HG02981 (cell line): Measurements from ENCODE around the gene FBXO33.

ENCODE experiments used
- ATAC-seq: cut with Tn5 transposase; IDR thresholded peaks from one replicate; pipeline ENCODE4 v1.9.1; 2021; ENCODE audit warnings: mild to moderate bottlenecking, moderate library complexity; ENCODE audit not compliant: unreplicated experiment

The FBXO33 gene, protein sequence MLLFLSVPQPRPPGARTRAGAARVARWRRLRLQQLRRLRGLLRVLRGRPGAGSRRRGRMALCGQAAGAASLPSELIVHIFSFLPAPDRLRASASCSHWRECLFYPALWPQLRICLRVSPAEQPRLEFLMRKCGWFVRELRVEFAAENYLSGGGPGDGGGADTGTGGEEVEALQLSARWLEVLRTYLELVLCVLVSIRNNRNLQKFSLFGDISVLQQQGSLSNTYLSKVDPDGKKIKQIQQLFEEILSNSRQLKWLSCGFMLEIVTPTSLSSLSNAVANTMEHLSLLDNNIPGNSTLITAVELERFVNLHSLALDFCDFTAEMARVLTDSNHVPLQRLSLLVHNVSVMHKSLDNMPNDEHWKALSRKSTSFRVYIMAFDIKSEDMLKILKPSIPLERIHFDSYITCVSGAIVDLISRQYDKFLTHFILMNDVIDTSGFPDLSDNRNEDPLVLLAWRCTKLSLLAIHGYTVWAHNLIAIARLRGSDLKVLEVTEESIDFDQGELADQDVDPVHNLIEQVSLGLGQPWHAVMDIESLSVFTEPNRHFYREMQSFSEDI

DNA sequence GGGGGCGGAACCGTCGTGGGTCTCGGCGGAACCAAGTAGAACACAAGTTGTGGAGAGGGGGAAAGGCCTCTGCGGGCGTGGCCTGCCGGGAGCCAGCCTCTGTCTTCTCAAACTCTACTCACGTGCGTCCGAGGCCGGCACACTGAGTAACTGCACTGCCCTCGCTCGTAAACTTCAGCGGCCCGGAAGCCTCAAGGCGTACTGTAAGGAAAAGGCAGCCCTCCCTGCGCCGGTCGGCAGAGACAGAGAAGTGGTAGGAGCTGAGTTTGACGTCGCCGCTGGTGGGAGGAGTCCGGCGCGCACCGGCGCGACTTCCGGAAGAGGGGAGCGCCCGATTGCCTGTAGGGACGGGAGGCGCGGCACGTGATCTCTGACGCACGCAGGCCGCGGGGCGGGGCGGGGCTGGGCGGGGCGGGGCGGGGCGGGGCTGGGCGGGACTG is at the start of gene FBXO33:
Gene FBXO33, minus strand, starts transcription at position 255 of the 440 bp plus-strand sequence. CDS start 271 bp downstream, outside the sequence.
- peak; percentile 80 for ATAC-seq

DNA sequence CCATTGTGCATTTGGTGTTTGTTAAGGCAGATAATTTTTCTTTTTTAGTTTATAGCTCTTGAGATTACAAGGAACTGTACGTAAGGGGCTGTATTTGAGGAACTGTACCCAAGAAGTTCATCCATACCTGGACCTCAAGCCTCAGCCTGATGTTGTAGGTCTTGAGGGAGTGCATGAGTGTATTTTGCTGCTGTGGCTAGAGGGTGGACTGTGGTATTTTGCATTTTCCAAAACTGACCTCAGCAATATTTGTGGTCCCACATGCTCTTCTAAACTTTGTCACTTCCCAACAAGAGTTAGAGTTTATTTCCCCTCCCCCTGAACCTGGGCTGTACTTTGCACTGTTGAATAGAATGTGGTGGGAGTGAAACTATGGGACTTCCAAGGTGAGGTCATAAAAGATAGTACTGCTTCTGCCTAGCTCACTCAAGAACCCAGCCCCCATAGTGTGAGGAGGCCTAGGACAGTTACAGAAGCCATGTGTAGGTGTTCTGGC is 42.2 kb upstream of the FBXO33 start:
- peak; percentile 87 for ATAC-seq

DNA sequence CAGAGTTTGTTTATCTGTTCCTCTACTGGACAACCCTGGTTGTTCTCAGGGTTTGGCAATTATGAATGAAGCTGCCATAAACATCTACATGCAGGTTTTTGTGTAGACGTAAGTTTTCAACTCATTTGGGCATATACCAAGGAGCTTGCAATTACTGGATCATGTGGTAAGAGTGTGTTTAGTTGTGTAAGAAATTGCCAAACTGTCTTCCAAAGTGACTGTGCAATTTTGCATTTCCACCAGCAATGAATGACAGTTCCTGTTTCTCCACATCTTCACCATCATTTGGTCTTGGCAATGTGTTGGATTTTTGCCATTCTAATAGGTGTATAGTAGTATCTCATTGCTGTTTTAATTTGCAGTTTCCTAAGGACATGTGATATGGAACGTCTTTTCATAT is 39.8 kb upstream of the FBXO33 start:
- no peak for ATAC-seq

DNA sequence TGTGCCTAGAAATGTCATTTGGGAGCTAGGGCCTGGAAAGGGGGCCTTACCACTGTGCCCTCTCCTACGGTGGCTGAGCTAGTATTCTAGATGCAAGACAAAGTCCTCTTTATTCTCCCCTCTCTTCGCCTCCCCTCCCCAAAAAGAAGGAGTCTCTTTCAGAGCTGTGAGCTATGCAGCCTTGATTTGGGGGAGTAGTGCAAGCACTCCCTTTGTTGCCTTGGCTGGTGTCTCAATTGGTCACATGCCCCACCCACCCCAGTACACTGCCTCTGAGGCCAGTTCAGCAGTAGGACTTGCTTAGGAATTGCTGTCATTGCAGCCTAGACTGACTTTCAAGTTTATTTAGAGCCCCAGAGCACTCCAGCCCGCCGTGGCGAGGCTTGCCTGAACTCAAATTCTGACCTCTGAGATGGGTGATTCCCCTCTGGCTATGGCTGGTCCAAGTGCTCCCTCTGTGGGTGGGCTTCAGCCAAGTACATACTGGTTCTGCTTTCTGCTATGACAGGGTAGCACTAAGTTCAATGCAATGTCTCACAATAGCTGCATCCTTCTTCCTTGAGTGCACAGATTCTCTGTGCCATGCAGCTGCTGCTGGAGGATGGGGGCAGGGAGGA is 37.0 kb upstream of the FBXO33 start:
- ATAC-seq: peak; percentile 95

DNA sequence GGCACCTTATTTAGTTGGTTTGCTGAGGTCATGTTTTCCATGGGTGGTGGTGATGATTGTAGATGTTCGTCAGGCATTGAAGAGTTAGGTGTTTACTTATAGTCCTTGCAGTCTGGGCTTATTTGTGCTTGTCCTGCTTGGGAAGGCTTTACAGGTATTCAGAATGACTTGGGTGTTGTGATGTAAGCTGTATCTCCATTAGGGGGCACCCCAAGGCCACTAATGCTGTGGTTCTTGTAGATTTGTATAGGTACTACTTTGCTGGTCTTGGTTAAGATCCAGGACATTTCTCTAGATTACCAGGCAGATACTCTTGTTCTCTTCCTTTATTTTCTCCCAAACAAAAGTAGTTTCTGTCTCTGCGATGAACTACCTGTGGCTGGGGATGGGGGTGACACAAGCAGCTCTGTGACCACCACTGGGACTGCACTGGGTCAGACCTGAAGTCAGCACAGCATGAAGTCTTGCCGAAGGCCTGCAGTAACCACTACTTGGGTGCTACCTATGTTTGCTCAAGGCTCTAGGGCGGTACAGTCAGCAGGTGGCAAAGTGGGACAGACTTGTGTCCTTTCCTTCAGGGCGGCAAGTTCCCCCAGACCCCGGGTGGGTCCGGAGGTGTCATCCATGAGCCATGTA is 35.8 kb upstream of the FBXO33 start:
- peak; percentile 53 for ATAC-seq

DNA sequence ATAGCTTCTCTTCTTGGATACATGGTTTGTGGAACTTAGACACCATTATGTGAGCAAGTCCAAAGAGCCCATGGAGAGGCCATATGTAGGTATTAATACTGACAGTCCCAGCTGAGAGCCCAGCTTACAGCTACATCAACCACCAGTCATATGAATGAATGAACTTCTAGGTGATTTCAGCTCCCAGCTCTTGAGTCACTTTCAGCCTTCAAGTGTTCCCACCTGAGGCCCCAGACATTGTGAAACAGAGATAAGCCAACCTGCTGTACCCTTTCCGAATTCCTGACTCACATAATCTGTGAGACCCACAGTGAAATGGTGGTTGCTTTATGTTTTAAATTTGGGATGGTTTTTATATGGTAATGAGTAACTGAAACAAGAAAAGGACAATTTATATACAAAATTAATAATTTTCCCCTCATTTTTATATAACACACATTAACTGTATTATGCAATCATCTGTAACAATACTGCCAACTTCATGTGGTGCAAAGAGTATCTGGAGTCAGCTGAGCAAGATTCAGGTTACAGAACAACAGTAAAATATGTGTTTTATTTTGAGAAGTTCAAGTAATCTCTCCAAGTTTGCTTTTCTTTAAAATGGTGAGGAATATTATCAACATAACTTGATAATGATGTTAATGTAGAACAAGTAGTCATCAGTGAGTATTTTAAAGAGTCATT is 27.7 kb upstream of the FBXO33 start:
- no peak for ATAC-seq

DNA sequence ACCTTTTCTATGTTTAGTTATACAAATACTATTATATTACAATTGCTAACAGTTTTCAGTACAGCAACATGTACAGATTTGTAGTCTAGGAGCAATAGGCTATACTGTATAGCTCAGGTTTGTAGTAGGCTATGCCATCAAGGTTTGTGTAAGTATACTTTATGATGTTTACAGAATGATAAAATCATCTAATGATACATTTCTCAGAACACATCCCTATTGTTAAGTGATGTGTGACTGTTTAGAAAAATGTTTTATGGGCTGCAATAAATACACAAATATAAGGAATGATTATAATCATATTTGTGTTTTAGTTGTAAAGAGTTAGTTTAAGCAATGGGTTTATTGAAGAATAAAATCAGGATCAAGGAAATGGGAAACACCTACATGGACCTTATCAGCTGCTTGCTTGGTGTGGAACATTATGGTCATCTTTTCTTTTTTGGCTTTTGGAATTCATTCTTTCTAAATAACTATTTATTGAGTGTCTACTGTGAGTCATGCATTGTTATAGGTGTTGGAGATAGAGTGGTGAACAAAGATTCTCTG is 24.5 kb upstream of the FBXO33 start:
- no peak for ATAC-seq

DNA sequence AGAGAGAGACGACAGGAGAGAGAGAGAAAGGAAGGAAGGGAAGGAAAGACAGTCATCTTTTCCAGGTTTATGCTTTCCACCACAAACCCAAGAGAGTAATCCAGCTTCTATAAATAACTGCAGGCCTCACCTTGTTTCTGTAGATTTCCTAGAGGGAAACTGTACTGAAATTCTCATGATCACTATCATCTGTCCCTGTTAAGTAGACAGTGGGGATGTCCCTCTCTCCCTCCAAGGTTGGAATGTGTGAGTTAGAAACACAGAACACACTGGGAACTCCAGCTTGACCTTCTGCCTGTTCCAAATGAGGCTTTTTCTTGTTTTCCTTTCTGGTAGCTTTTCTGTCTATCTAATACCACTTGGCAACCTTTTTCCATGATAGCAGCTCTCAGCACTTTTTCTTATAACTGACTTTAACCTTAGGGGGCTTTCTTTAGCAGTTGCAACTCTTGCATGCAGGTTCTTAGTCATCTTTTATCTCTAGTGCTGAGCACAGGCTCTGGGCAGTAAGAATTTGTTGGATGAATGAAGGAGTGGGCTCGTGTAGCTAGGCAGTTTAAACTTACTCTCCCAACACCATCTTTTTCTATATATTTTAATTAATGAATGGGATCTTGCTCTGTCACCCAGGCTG is 22.8 kb upstream of the FBXO33 start:
- no peak for ATAC-seq

DNA sequence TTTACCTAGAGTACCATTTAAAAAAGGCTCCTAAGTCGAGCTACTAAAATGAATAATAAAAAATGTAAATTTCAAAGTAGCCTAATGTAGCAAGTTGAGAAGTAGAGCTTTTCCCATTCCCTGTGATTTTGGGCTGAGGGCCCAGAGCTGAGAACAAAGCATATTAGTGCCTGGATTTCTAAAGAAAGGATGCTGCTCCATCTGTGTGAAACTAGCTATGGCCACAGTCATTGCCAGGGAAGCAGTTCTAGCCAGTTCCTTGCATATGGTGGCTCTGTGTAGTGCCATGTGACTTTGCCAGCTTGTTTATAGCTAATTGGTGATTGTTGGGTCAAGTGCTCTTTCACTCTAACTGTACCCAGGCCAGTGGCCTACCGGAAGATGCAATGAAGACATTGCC is 20.4 kb upstream of the FBXO33 start:
- ATAC-seq: no peak

DNA sequence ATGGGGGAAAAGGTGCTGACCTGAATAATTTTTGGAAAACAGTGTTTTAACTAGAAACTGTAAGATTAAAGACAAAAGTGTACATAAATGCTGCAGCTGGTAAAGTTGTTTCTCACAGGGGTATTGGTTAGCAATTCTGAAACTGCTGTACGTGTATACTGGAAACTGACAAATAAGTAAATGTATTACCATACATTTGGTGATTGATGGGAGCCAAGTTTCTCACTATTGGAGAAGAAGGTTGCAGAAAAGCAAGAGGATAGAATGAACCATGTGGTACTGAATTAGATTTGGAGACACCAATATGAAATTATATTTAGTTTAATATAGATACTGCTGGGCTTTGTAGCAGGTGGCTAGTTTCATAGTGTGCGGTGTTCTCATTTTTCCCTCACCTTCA is 19.6 kb upstream of the FBXO33 start:
- ATAC-seq: peak; percentile 58

DNA sequence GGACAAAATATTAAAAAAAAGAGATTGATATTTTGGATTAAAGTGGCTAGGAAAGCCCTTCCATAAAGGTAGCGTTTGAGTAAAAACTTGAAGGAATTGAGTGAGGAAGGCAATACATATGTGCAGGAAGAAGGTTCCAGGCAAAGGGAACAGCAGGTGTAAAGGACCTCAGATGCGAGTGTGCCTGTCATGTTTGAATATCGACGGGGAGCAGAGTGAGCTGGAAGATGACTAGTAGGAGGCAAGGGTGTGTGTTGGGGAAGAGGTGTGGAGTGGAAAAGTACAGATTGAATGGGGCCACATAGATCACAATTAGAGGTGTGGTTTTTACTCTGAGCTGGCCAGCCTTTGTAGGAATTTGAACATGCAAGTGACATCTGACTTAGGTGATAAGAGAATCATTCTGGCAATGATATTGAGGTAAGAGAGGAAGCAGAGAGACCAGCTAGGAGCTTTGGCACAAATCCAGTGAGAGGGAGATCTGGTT is 15.0 kb upstream of the FBXO33 start:
- ATAC-seq: no peak

DNA sequence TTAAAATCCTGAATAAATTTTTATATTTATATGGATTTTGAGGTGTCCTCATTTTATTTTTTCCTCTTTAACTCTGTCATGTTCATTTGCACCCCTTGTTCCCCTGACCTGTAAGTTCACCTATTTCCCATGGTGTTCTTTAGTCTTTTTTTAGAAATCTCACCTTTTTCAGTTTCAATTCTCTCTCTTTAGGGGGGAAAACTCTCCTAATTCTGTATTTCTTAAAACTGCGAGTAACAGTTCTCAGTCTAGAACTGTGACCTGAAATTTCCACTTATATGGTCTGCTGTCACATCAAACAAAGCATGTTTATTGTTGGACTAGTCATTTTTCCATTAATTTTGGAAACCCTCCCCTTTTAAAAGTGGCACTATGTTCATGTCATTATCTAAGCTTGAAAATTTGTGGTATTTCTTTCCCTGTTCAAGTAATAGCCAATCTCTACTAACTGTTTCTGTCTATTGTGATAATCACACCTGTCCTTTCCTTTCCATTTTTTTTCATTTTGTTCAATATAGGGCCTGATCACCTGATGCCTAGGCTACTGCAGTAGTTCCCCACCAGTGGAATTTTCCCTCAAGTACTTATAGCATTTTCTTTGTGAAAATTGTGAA is 14.0 kb upstream of the FBXO33 start:
- ATAC-seq: peak; percentile 32

DNA sequence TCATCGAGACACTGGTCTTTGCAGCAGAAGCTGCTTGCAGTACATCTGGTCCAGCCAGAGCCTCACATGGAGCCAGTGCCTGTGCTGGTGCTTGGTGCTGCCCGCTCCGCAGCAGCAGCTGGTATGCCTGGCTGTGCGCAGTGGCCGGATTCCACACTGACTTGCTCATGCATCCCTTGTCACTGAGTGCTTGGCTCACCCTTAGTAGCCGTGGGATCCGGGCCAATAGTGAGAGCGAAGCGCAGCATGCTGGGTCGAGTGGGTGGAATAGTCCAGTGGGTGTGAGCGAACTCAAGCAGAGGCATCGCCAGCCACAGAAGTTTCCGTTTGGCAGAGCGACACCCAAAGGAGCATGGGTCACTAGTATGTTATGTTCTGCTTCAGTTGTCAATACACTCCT is 10.1 kb upstream of the FBXO33 start:
- ATAC-seq: no peak

DNA sequence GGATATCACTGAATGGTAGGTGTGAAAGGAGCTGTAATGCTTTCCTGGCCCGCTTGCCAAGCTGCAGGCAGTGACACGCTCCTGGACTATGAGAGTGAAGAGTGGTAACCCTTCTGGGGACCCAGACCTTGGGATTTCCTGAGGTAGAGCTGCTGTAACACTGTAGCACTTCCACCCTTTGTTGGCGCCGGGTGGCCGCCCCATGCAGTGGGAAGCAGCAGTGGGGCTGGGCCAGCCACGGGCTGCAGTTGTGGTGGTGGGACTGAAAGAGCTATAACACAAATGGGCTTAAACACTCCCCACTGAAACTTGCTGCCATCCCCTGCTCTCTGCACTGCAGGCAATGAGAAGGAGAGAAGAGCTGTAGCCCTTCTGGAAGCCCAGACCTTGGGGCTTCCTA is 9.6 kb upstream of the FBXO33 start:
- ATAC-seq: no peak

DNA sequence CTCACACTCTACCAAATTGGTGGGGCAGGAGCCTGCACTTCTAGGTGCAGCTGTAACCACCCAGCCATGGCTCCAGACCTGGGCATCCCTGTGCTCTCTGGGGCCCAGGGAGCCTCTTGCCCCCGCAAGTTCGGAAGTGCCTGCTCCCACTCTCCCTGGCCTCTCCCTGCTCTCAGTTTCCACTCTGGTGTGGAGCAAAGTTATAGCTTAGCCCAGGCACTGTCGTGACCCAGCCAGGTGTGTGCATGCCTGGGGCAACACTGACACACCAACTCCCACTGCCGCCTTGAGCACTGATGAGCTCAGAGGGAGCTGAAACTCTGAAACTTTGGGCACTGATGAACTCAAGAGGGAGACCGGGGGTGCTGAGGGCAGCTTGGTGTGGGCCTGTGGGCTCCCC is 8.7 kb upstream of the FBXO33 start:
- ATAC-seq: no peak

DNA sequence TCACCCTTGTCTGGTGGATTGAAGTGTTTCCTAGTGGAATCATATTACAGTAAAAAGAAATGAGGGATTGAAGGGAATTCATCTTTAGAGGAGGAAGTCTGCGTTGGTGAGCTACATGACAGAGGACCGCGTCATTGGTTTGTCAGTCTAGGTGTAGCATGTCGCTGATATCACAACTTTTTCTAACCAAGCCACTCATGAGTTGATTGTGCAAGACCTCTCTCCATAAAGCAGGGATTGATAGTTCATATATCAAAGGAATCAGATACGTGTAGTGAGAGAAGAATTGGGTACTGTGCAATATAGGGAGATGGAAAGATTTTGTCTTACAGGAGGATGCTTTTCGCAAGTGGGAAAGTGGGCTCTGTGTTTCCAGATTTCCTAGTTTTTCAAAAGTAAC is 3.0 kb upstream of the FBXO33 start:
- no peak for ATAC-seq

DNA sequence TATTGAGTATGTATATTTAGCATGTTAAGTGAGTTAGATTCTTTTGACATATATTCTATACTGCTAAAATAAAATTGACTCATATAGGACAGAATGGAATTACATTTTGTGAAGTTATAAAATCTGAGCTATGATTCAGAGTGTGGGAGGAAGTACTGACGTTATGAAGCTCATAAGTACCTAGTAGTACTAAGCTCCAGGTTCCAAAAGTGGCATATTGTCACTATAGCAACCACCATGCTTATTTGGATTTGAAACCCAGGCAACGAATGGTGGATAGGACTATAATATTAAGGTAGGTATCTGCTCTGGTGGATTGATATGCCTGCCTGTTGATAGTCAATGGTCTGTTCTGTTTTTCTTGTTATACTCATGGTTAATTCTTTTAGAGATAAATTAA is 2.2 kb upstream of the FBXO33 start:
- ATAC-seq: no peak

DNA sequence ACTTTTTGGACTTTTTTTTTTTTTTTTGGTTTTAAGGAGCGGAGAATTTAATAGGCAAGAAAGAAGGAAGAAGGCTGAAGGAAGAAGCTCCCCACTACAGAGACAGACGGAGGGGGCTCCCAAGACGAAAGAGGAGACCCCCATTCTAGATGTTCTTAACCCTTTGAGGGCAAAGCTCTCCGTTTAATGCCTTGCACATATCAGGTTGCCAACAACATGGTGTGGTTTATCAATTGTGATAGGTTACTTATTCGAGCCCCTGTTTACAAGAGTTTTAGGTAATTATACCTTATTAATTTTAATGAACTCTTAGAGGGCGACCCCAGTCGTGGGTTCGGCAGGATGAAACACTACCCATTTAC is 1.2 kb upstream of the FBXO33 start:
- ATAC-seq: no peak

DNA sequence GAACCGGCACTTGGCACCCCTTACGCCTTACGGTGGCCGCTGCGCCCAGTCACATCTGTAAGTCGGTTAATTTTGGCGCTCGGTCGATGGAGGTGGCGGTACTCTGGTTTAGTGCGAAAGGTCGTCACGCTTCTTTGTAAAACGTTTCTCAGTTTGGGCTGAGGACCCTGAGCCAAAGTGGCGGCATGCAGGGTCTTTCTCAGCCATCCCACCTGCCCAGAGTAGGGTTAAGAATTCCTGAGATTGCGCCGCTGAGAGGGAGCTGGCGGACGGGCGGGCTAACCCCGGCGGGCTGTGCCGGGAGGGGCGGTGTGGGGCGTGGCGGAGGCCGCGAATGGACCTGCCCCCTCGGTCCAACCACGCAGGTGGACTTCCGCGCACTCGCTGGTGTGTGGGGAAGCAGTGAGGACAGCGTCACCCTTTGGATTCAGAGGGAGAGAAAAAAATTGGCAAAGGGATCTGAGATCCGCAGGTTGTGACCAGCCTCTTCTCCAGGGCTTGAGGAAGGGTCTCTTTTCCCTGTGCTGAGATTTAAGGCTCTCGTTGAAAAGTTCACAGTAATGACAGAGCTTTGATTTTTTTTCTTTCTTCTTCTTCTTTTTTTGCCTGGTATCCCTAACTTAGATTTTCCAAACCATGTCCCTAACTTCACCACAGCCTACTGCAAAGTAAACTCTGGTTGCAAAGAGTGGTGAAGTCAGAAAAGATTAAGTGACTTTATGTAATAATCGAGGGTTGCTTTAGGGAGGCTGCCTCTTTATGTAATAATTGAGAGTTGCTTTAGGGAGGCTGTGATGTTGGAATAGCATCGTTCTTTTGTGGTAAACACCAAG is 602 bp upstream of the FBXO33 start:
- ATAC-seq: peak; percentile 58
